Activated T-helper 2 cell treated with anti-CD3 and anti-CD28 coated beads, Interferon-gamma antibody, Interleukin-2, Interleukin-4, amounts not matched to agents 10 μg/mL and 5 μg/mL and 100 μg/mL, durations not matched to agents 14 hours and 24 hours and 36 hours (primary cell): ENCODE measurements around the gene HSD3B1. TPM values are rescaled to one million over a fixed set of nuclear protein-coding genes. Genes with fewer than 3 reads are reported as not detected.

Source experiments
- DNase-seq: peaks from one replicate; pipeline ENCODE4 v3.0.0; 2021; ENCODE audit warnings: low spot score
- H3K27ac Mint-ChIP-seq: one replicate; pipeline ENCODE4 v1.8.0; 2021; ENCODE audit warnings: mixed read lengths
- H3K27me3 Mint-ChIP-seq: one replicate; pipeline ENCODE4 v1.8.0; 2021; ENCODE audit warnings: low read depth, mixed read lengths
- H3K36me3 Mint-ChIP-seq: one replicate; pipeline ENCODE4 v1.8.0; 2021; ENCODE audit warnings: low read depth, mixed read lengths
- H3K4me1 Mint-ChIP-seq: one replicate; pipeline ENCODE4 v1.8.0; 2021; ENCODE audit warnings: low read depth, mixed read lengths
- H3K4me3 Mint-ChIP-seq: one replicate; pipeline ENCODE4 v1.8.0; 2021; ENCODE audit warnings: low read depth, mild to moderate bottlenecking, moderate library complexity, mixed read lengths
- H3K9me3 Mint-ChIP-seq: one replicate; pipeline ENCODE4 v1.8.0; 2021; ENCODE audit warnings: mixed read lengths
- intact Hi-C: fragments of 100-400 bp; cut with micrococcal nuclease; formaldehyde crosslinking; loops from one replicate; pipeline ENCODE4 v1.15.1; 2023
- total RNA-seq: library from RNA; stranded (reverse); gene quantifications from 2 replicates; pipeline ENCODE4 v1.2.3, GENCODE V29; 2022

Gene HSD3B1
- not detected in 2 replicates for total RNA-seq

GRCh38 chr1:119506941-119507340, at the start of gene HSD3B1:
Gene HSD3B1, plus strand, starts transcription at chr1:119507210. Its CDS starts 267 bp downstream, at chr1:119507477.
- DNase-seq, result no peak
- no peaks in the 10 kb centered on the region for H3K36me3 Mint-ChIP-seq
- no peak within 1 kb of the TSS for H3K27ac Mint-ChIP-seq
- H3K4me1 Mint-ChIP-seq, result peaks cover 7% of the 10 kb centered on the region
- H3K4me3 Mint-ChIP-seq, result no peak within 1 kb of the TSS
- H3K27me3 Mint-ChIP-seq, result no peaks in the 10 kb centered on the region
- H3K9me3 Mint-ChIP-seq, result no peaks in the 10 kb centered on the region
- intact Hi-C loops, result no loop called here

DNA sequence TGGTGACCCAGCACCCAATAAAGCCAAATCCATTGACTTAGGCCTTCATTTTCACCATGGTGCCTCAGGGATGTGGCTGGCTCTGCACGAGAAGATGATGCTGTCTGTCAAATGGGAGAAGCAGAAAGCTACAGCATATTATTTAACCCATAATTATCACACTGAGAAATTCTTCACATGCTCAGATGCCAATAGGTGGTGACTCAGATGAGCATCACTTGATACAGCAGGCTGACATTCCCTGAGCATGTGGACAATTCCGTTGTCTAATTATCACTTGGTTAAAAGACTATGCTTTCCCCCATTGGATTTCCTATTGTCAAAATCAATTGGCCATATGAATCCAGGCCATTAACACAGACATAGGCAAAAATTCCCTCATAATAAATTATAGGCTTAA, 44.0 kb upstream of the HSD3B1 start:
- peaks cover 2% of the 10 kb centered on the region for H3K27me3 Mint-ChIP-seq
- H3K4me1 Mint-ChIP-seq, result no peaks in the 10 kb centered on the region
- H3K9me3 Mint-ChIP-seq, result no peaks in the 10 kb centered on the region
- H3K27ac Mint-ChIP-seq, result no peak overlapping the region
- no peaks in the 10 kb centered on the region for H3K36me3 Mint-ChIP-seq
- no peak overlapping the region for H3K4me3 Mint-ChIP-seq
- intact Hi-C loops, result no loop called here
- DNase-seq, result no peak

GRCh38 chr1:119463569-119463968, 43.4 kb upstream of the HSD3B1 start:
- intact Hi-C loops, result no loop called here

GRCh38 chr1:119466445-119466844, 40.6 kb upstream of the HSD3B1 start:
- no peak for DNase-seq

More at GRCh38 chr1:119463569-119463968, 43.4 kb upstream of the HSD3B1 start:
- Mint-ChIP-seq H3K4me1 (no peaks in the 10 kb centered on the region), H3K9me3 (no peaks in the 10 kb centered on the region), H3K36me3 (no peaks in the 10 kb centered on the region), H3K27ac (no peak overlapping the region), H3K4me3 (no peak overlapping the region), H3K27me3 (peaks cover 2% of the 10 kb centered on the region)
- DNase-seq, result no peak

DNA sequence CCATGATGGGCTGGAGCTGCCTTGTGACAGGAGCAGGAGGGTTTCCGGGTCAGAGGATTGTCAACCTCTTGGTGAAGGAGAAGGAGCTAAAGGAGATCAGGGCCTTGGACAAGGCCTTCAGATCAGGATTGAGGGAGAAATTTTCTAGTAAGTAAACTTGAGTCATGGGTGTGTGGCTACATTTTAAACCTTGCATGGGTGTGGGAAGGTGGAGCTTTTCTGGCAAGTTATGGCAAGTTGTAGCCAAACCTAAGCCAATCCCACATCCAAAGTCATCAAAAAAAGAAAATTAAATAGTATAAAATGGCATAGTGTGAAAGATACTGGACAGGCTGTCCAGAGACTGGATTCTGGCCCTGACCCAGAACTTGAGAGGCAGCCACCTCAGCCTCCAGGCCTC, 39.8 kb upstream of the HSD3B1 start:
- DNase-seq, result no peak

More at GRCh38 chr1:119466445-119466844, 40.6 kb upstream of the HSD3B1 start:
- intact Hi-C loops, result no loop called here
- Mint-ChIP-seq H3K4me1 (no peaks in the 10 kb centered on the region), H3K36me3 (no peaks in the 10 kb centered on the region), H3K4me3 (no peak overlapping the region), H3K9me3 (no peaks in the 10 kb centered on the region), H3K27ac (no peak overlapping the region), H3K27me3 (peaks cover 3% of the 10 kb centered on the region)

DNA sequence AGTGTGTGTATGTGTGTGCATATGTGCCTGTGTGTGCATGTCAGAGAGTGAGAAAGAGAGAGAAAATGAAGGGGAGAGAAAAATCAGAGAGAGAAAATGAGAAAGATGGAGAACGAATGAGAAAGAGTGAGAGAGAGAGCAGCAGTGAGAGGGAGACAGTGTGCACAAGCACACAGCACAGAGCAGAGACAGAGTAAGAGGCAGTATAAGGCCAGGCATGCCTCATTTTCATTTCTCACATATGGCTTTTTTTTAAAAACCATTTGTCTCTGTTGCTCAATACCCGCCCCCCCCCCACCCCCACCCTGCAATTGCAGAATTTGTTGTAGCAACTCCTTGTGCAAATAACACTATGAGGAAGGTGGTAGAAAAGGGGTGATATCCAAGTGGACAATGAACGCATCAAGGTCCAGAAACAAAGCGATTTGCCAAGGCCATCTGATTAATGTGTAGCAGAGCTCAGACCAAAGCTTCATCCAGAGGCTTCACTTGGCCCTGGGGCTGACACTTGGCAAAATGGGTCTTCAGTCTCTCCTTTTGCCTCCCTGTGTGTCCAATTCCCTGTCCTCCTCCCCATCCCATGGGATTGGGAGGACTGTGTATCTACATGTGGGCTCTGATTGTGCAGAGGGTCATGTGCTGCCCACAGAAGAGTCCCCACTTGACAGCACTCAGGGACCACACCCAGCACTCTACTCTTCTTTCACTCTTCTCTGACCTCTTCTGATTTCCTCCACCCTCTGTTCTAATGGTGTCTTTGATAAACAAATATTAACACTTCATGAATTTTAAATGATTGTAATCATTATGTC, 38.9 kb upstream of the HSD3B1 start:
- intact Hi-C loops, result no loop called here
- no peaks in the 10 kb centered on the region for H3K9me3 Mint-ChIP-seq
- no peaks in the 10 kb centered on the region for H3K4me1 Mint-ChIP-seq
- DNase-seq, result no peak
- H3K4me3 Mint-ChIP-seq, result no peak overlapping the region
- no peak overlapping the region for H3K27ac Mint-ChIP-seq
- peaks cover 3% of the 10 kb centered on the region for H3K27me3 Mint-ChIP-seq
- no peaks in the 10 kb centered on the region for H3K36me3 Mint-ChIP-seq

More for the DNA sequence above, 39.8 kb upstream of the HSD3B1 start:
- no peaks in the 10 kb centered on the region for H3K36me3 Mint-ChIP-seq
- H3K27me3 Mint-ChIP-seq, result peaks cover 3% of the 10 kb centered on the region
- no peaks in the 10 kb centered on the region for H3K9me3 Mint-ChIP-seq
- H3K27ac Mint-ChIP-seq, result no peak overlapping the region
- no peak overlapping the region for H3K4me3 Mint-ChIP-seq
- intact Hi-C loops, result no loop called here
- no peaks in the 10 kb centered on the region for H3K4me1 Mint-ChIP-seq

- no peak overlapping the region for H3K4me3 Mint-ChIP-seq
- H3K9me3 Mint-ChIP-seq, result no peaks in the 10 kb centered on the region
- peaks cover 3% of the 10 kb centered on the region for H3K27me3 Mint-ChIP-seq
- intact Hi-C loops, result no loop called here
- no peaks in the 10 kb centered on the region for H3K4me1 Mint-ChIP-seq
- DNase-seq, result no peak
- H3K27ac Mint-ChIP-seq, result no peak overlapping the region
- no peaks in the 10 kb centered on the region for H3K36me3 Mint-ChIP-seq
These were observed 37.3 kb upstream of the HSD3B1 start for GRCh38 chr1:119469741-119470140.

GRCh38 chr1:119470377-119470776, 36.6 kb upstream of the HSD3B1 start:
- Mint-ChIP-seq H3K9me3 (no peaks in the 10 kb centered on the region), H3K4me1 (no peaks in the 10 kb centered on the region), H3K27ac (no peak overlapping the region), H3K4me3 (no peak overlapping the region), H3K27me3 (peaks cover 5% of the 10 kb centered on the region), H3K36me3 (no peaks in the 10 kb centered on the region)
- no peak for DNase-seq
- intact Hi-C loops, result no loop called here

DNA sequence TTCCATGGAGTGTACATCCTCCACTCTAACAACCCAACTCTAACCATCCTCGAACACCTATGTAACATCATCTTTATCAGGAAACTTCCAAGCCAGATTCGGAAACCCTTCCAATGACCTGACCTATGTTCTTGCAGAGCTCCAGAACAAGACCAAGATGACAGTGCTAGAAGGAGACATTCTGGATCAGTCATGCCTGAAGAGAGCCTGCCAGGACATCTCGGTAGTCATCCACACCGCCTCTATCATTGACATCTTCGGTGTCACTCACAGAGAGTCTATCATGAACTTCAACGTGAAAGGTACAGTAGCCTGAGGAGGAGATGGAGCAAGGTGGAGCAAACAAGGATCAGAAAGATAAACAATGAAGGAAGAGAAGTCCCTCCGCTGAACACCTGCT, 36.1 kb upstream of the HSD3B1 start:
- DNase-seq, result no peak
- H3K4me3 Mint-ChIP-seq, result no peak overlapping the region
- no peak overlapping the region for H3K27ac Mint-ChIP-seq
- no peaks in the 10 kb centered on the region for H3K9me3 Mint-ChIP-seq
- H3K4me1 Mint-ChIP-seq, result peaks cover 3% of the 10 kb centered on the region
- H3K27me3 Mint-ChIP-seq, result peaks cover 5% of the 10 kb centered on the region
- intact Hi-C loops, result no loop called here
- H3K36me3 Mint-ChIP-seq, result no peaks in the 10 kb centered on the region

DNA sequence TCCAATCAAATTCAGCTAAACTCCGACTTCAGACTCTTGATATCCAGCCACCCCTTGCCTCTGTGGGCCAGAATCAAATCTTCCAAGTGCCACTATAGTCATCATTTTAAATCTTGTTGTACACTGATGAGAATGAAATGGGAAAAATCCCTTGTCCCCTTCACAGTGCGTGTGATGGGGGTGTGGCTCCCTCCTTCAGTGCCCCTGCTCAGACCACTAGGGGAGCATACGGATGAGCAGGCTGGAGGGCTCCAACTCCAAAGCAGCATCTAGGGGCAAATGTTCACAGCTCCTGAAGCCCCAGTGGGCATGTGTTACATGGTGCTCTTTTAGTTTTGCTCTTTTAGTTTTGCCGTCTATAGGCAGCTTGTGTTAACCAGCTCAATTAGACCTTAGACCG, 35.4 kb upstream of the HSD3B1 start:
- Mint-ChIP-seq H3K27me3 (peaks cover 5% of the 10 kb centered on the region), H3K4me1 (peaks cover 3% of the 10 kb centered on the region), H3K4me3 (no peak overlapping the region), H3K27ac (no peak overlapping the region), H3K9me3 (no peaks in the 10 kb centered on the region), H3K36me3 (no peaks in the 10 kb centered on the region)
- no peak for DNase-seq
- intact Hi-C loops, result no loop called here

- H3K9me3 Mint-ChIP-seq, result no peaks in the 10 kb centered on the region
- peaks cover 3% of the 10 kb centered on the region for H3K4me1 Mint-ChIP-seq
- no peak for DNase-seq
- H3K27me3 Mint-ChIP-seq, result peaks cover 5% of the 10 kb centered on the region
- H3K27ac Mint-ChIP-seq, result no peak overlapping the region
- H3K36me3 Mint-ChIP-seq, result no peaks in the 10 kb centered on the region
- H3K4me3 Mint-ChIP-seq, result no peak overlapping the region
- intact Hi-C loops, result no loop called here
These were observed 34.8 kb upstream of the HSD3B1 start for GRCh38 chr1:119472080-119472818.

GRCh38 chr1:119472819-119473175, 34.2 kb upstream of the HSD3B1 start:
- H3K36me3 Mint-ChIP-seq, result no peaks in the 10 kb centered on the region
- no peak overlapping the region for H3K4me3 Mint-ChIP-seq
- intact Hi-C loops, result no loop called here
- H3K9me3 Mint-ChIP-seq, result no peaks in the 10 kb centered on the region
- DNase-seq, result no peak
- H3K27ac Mint-ChIP-seq, result no peak overlapping the region
- H3K4me1 Mint-ChIP-seq, result peaks cover 3% of the 10 kb centered on the region
- H3K27me3 Mint-ChIP-seq, result peaks cover 5% of the 10 kb centered on the region

- intact Hi-C loops, result no loop called here
- Mint-ChIP-seq H3K9me3 (no peaks in the 10 kb centered on the region), H3K27ac (no peak overlapping the region), H3K27me3 (peaks cover 2% of the 10 kb centered on the region), H3K4me1 (peaks cover 3% of the 10 kb centered on the region), H3K36me3 (no peaks in the 10 kb centered on the region), H3K4me3 (no peak overlapping the region)
- DNase-seq, result peak; percentile 15
These were observed 31.1 kb upstream of the HSD3B1 start for GRCh38 chr1:119475866-119476439.
